WTC11 (cell line): ENCODE measurements around the gene PTPRT. TPM values are rescaled to one million over a fixed set of nuclear protein-coding genes. Genes with fewer than 3 reads are reported as not detected.

Experiments
- ATAC-seq: fragments of 200-7000 bp; cut with Tn5 transposase; 2 replicates; pipeline ENCODE4 v1.10.0; 2021; ENCODE audit warnings: mild to moderate bottlenecking, moderate library complexity
- CTCF ChIA-PET: fragments of 300-600 bp; sonication (Branson Sonifier 250); formaldehyde crosslinking; loops from one replicate; lab custom pipeline; 2021; ENCODE audit warnings: antibody characterized with exemption; lab: Charles Lee
- POLR2A ChIA-PET: fragments of 350-600 bp; sonication (Branson Sonifier 250); formaldehyde crosslinking; loops from one replicate; lab custom pipeline; 2021; ENCODE audit warnings: antibody characterized with exemption; lab: Charles Lee
- DNase-seq: peaks from one replicate; pipeline ENCODE4 v3.0.0; 2021; ENCODE audit warnings: low spot score
- H3K27ac Mint-ChIP-seq: 2 replicates; pipeline ENCODE4 v1.8.0; 2021; ENCODE audit warnings: mixed read lengths
- H3K27me3 Mint-ChIP-seq: 2 replicates; pipeline ENCODE4 v1.8.0; 2021; ENCODE audit warnings: low read depth, mild to moderate bottlenecking, moderate library complexity, mixed read lengths
- H3K36me3 Mint-ChIP-seq: 2 replicates; pipeline ENCODE4 v1.8.0; 2021; ENCODE audit warnings: mixed read lengths
- H3K4me1 Mint-ChIP-seq: 2 replicates; pipeline ENCODE4 v1.8.0; 2022; ENCODE audit warnings: mixed read lengths
- H3K4me3 Mint-ChIP-seq: 2 replicates; pipeline ENCODE4 v1.8.0; 2021; ENCODE audit warnings: mild to moderate bottlenecking, moderate library complexity, mixed read lengths
- H3K9me3 Mint-ChIP-seq: 2 replicates; pipeline ENCODE4 v1.8.0; 2021; ENCODE audit warnings: mixed read lengths
- ATF1 ChIP-seq: sonication (generic); formaldehyde crosslinking; IDR thresholded peaks from 2 replicates; pipeline ENCODE4 v1.8.1; 2023; ENCODE audit warnings: mild to moderate bottlenecking, moderate library complexity, missing genetic modification reagents
- CREM ChIP-seq: sonication (generic); formaldehyde crosslinking; IDR thresholded peaks from 2 replicates; pipeline ENCODE4 v1.8.1; 2022; ENCODE audit warnings: mild to moderate bottlenecking, missing genetic modification reagents, moderate library complexity
- E2F4 ChIP-seq: sonication (generic); formaldehyde crosslinking; IDR thresholded peaks from 2 replicates; pipeline ENCODE4 v1.8.1; 2022; ENCODE audit warnings: low read depth, mild to moderate bottlenecking, moderate library complexity, missing genetic modification reagents, borderline replicate concordance
- ETV6 ChIP-seq: sonication (generic); formaldehyde crosslinking; IDR thresholded peaks from 2 replicates; pipeline ENCODE4 v1.8.1; 2022; ENCODE audit warnings: mild to moderate bottlenecking, missing genetic modification reagents
- FOXK1 ChIP-seq: sonication (generic); formaldehyde crosslinking; IDR thresholded peaks from 2 replicates; pipeline ENCODE4 v1.8.0; 2022; ENCODE audit warnings: mild to moderate bottlenecking, moderate library complexity, missing genetic modification reagents
- GABPB1 ChIP-seq: sonication (generic); formaldehyde crosslinking; IDR thresholded peaks from 2 replicates; pipeline ENCODE4 v1.8.1; 2023; ENCODE audit warnings: mild to moderate bottlenecking, missing genetic modification reagents
- IRF1 ChIP-seq: sonication (generic); formaldehyde crosslinking; IDR thresholded peaks from 2 replicates; pipeline ENCODE4 v1.8.0; 2023; ENCODE audit warnings: missing genetic modification reagents
- JAZF1 ChIP-seq: fragments of 250-450 bp; sonication (Bioruptor Pico); IDR thresholded peaks from 2 replicates; pipeline ENCODE4 v1.9.0; 2021; ENCODE audit warnings: moderate library complexity, mild to moderate bottlenecking, inconsistent platforms
- MAX ChIP-seq: sonication (generic); formaldehyde crosslinking; IDR thresholded peaks from 2 replicates; pipeline ENCODE4 v1.8.0; 2022; ENCODE audit warnings: mild to moderate bottlenecking, missing genetic modification reagents
- MLX ChIP-seq: sonication (generic); formaldehyde crosslinking; IDR thresholded peaks from 2 replicates; pipeline ENCODE4 v1.8.1; 2023; ENCODE audit warnings: mild to moderate bottlenecking, missing genetic modification reagents, moderate library complexity
- OVOL2 ChIP-seq: fragments of 250-450 bp; sonication (Bioruptor Pico); IDR thresholded peaks from 2 replicates; pipeline ENCODE4 v1.9.0; 2021; ENCODE audit warnings: mild to moderate bottlenecking, borderline replicate concordance
- PRDM15 ChIP-seq: sonication (generic); formaldehyde crosslinking; IDR thresholded peaks from 2 replicates; pipeline ENCODE4 v1.8.0; 2022; ENCODE audit warnings: missing genetic modification reagents
- RELA ChIP-seq: sonication (generic); formaldehyde crosslinking; IDR thresholded peaks from 2 replicates; pipeline ENCODE4 v1.8.1; 2022; ENCODE audit warnings: missing genetic modification reagents, mild to moderate bottlenecking, borderline replicate concordance
- SMAD4 ChIP-seq: sonication (generic); formaldehyde crosslinking; IDR thresholded peaks from 2 replicates; pipeline ENCODE4 v1.8.0; 2022; ENCODE audit warnings: mild to moderate bottlenecking, missing genetic modification reagents
- STAT6 ChIP-seq: sonication (generic); formaldehyde crosslinking; conservative IDR thresholded peaks from 2 replicates; pipeline ENCODE4 v1.8.1; 2023; ENCODE audit warnings: mild to moderate bottlenecking, low read depth, missing genetic modification reagents, moderate library complexity
- USF2 ChIP-seq: sonication (generic); formaldehyde crosslinking; IDR thresholded peaks from 2 replicates; pipeline ENCODE4 v1.8.1; 2023; ENCODE audit warnings: mild to moderate bottlenecking, missing genetic modification reagents, moderate library complexity
- ZBTB21 ChIP-seq: sonication (generic); formaldehyde crosslinking; IDR thresholded peaks from 2 replicates; pipeline ENCODE4 v1.8.1; 2023; ENCODE audit warnings: mild to moderate bottlenecking, missing genetic modification reagents, borderline replicate concordance
- ZNF121 ChIP-seq: sonication (generic); formaldehyde crosslinking; IDR thresholded peaks from 2 replicates; pipeline ENCODE4 v1.8.0; 2023; ENCODE audit warnings: missing genetic modification reagents
- ZNF532 ChIP-seq: fragments of 250-450 bp; sonication (Bioruptor Pico); IDR thresholded peaks from 2 replicates; pipeline ENCODE4 v1.9.0; 2021; ENCODE audit warnings: mild to moderate bottlenecking, borderline replicate concordance
- total RNA-seq: library from RNA; stranded (reverse); gene quantifications from 3 replicates; pipeline ENCODE4 v1.2.3, GENCODE V29; 2021

The PTPRT gene
- total RNA-seq, 1 experiment from 2014 or later, result 1.1 TPM

GRCh38 chr20:42807876-42808275 lies 381.8 kb downstream of the PTPRT start (continued):
- TF ChIP-seq USF2 (CRISPR knock-in tag) (no peak), RELA (CRISPR knock-in tag) (no peak), MAX (CRISPR knock-in tag) (no peak), GABPB1 (CRISPR knock-in tag) (no peak)

GRCh38 chr20:42795111-42795695 lies 394.5 kb downstream of the PTPRT start:
- Mint-ChIP-seq H3K27ac (no peak overlapping the region), H3K9me3 (peaks cover 24% of the 10 kb centered on the region), H3K36me3 (peaks cover 4% of the 10 kb centered on the region), H3K4me1 (peaks cover 24% of the 10 kb centered on the region), H3K27me3 (peaks cover 8% of the 10 kb centered on the region), H3K4me3 (no peak overlapping the region)
- DNase-seq (no peak), ATAC-seq (no peak)
- CTCF ChIA-PET, result no interaction called here
- POLR2A ChIA-PET, result interaction anchor here (0.6 kb wide), 1 partner anchor 18 kb away, joined by 6 read pairs; no protein-coding TSS in a partner anchor
- no peak for TF ChIP-seq IRF1 (CRISPR knock-in tag)
- TF ChIP-seq JAZF1 (CRISPR knock-in tag), result no peak
- no peak for TF ChIP-seq ATF1 (CRISPR knock-in tag)
- TF ChIP-seq SMAD4 (CRISPR knock-in tag), result no peak
- TF ChIP-seq ZBTB21 (CRISPR knock-in tag), result no peak
- no peak for TF ChIP-seq PRDM15 (CRISPR knock-in tag)
- TF ChIP-seq ZNF121 (CRISPR knock-in tag), result no peak
- TF ChIP-seq ZNF532, result no peak
- no peak for TF ChIP-seq ETV6
- TF ChIP-seq STAT6 (CRISPR knock-in tag), result no peak
- no peak for TF ChIP-seq MLX
- TF ChIP-seq CREM (CRISPR knock-in tag), result no peak
- TF ChIP-seq OVOL2, result no peak
- TF ChIP-seq E2F4 (CRISPR knock-in tag), result no peak
- TF ChIP-seq USF2 (CRISPR knock-in tag), result no peak
- no peak for TF ChIP-seq FOXK1
